ENCODE measurements around the gene P2RX6.
A peak's percentile ranks its signal among the peaks of the same experiment; 100 is the strongest.
"Not testable (repeated sequence)": the region's sequence is repeated elsewhere in the genome, so short reads cannot be mapped to it uniquely, and the experiment has no call there.

Gene P2RX6

GRCh38 chr22:20995329-20996030, 19.5 kb upstream of the P2RX6 start:
- DNase-seq, result no peak

DNA sequence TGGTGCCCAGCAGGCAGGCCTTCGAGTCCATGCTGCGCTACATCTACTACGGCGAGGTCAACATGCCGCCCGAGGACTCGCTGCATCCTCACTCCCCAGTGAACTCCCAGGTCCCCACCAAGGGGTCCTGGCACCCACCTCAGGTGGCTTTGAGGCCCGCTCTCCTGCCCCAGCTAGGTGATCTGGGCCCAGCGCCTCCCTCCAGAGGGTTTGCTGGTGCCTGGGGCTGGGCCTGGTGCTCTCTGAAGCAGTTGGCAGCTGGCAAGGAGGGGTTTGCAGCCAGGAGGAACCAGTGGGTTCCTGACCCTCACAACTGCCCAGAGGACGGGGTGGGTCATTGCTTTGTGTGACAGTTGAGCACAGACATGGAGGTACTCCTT, 18.9 kb upstream of the P2RX6 start:
- DNase-seq, result no peak

- DNase-seq, result no peak
Observed at GRCh38 chr22:20996598-20997535, 18.1 kb upstream of the P2RX6 start.

DNA sequence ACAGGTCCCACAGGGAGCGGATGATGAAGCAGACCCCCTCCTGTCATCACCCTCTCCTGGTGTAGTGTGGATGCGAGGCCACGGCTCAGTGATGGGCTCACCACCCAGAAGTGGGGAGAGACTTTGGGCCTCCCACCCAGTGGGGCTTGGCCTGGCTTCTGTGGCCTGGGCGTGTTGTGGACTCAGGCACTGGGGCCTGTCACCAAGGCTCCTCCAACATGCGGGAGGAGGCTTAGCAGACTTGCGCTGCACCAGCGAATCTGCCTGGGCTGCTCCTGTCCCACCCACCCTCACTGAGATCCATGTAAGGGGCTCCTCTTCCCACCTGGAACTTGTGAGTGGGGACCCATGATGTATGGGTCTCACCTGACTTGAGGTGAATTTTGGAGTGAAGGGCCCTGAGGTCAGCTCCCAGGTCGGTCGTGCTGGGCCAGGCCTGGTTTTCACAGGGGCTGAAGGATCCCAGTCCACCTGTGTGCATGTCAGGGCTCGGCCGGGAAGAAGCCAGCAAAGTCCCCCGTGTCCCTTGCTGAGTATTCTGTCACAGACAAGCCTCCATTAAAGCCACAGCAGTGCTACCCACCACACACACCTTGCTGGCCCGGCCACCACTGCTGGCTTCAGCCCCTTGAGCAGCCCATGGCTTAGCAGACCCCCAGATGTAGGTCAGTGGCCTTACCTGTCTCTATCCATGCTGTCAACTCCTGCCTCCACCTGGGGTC, 17.3 kb upstream of the P2RX6 start:
- DNase-seq, result no peak

DNA sequence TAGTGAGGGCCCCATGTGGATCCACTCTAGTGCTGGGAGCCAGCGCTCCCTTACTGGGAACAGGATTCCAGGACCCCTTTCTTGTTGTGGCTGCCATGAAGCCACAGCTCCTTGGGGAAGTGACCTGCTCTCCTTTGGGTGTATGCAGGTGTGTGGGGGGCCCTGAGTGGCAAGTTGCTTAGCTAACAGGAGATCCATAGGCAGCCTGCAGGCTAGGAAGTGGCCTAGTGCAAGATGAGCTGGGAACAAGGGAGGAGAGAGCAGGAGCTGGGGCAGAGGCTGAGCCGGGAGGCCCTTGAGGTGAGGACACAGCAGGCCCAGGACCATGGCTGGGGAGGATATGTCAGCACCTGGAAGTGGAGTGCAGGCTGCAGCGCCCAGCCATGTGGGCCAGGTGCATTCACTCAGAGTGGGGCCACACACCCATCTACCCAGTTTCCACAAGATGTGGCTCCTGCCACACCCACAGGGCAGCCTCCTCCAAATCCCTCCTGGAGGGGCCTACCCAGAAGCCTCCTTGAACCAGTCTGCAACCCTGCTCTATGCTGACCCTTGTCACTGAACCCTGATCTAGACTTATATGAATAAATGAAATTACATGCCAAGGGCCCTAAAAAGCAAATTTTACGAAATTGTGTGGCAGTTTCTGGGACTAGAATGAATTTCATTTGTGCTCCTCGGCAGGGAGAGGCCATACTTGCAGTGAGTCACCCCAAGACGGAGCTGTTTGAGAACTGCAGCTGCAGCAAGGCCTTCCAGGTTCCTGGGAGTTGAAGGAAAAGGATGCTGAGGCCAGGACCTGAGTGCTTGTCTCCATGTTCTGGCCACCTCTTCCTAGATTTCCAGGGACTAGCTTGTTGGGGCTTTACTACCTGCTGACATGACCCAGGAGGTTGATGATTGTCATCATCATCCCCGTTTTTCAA, 16.3 kb upstream of the P2RX6 start:
- no peak for DNase-seq

GRCh38 chr22:20999350-21000206, 15.4 kb upstream of the P2RX6 start:
- DNase-seq, result no peak

GRCh38 chr22:21000207-21000986, 14.6 kb upstream of the P2RX6 start:
- DNase-seq, result no peak

- DNase-seq, result no peak
Observed at GRCh38 chr22:21000987-21001600, 13.9 kb upstream of the P2RX6 start.

DNA sequence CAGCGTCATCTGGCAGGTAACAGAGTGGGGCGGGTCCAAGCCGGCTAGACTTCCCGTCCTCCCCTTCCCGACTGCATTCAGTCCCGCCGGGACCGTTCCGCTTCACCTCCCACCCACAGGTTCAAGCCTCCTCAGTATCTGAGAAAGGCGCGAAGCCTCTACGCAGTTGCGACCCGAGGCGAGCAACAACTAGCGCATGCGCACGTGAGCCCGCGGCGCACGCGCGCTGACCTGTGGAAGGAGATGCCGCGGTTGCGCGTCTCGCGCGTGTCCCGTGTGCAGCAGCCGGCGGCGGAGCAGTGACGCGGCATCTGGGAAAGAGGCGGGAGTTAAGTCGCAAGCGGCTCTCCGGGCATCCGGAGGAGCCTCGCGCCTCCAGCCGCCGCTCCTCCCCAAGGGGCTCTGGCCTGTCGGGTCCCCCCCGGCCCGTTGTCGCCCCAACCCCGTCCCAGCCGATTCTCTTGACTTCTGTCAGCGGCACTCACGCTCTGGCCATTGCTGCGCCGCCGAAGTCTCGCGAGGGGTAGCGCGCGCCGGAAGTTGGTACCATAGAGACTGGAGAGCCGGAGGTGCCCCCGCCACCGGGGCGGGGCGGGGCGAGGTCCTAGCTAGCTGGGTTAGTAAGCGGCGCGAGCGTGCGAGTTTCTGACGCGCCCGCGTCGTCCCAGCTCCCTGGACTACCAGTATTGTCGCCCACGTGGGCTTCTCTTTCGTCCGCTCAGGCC, 13.2 kb upstream of the P2RX6 start, which contains the start of gene THAP7:
Gene THAP7, minus strand, starts transcription at position 518 of the 725 bp plus-strand sequence. Its CDS starts 207 bp downstream, at position 311.
- peak; percentile 95 for DNase-seq

GRCh38 chr22:21003782-21004181, 11.2 kb upstream of the P2RX6 start:
- DNase-seq, result no peak

GRCh38 chr22:21009208-21009607, 5.8 kb upstream of the P2RX6 start:
- DNase-seq, result not testable (repeated sequence)

DNA sequence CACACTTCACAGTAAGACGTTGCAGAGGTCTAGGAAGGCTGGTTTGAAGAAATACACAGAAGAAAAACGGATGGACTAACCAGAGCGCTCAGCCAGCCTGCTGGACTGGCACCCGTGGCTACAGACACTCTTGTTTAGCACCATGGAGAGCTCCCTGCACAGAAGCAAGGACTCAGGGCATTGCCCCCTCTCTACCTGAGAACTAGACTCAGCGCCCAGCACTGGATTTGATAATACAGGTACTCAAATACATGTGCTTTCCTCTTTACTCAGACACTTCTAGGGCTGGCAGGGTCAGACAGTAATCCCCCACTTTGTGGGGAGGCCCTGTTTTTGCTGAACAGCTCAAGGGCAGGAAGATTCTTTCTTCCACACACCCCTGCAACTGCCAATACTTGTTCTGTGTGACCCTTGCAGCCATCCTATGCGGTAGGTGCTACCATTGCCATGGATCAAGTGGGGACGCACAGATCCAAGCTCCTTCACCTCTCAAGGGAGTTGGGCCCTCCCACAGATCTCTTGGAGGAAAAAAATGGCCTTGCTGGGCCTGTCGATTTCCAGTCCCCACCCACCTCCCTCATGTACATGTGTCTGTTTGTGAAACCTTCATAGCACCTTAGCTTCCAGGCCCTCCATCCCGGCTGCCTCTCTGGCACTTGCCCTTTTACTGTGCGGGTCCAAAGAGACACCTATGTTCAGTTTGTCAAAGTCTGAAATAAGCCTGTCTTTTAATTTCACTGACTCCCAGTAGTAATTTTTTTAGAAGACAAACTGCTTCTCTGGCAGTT, 5.1 kb upstream of the P2RX6 start:
- DNase-seq, result no peak

GRCh38 chr22:21010426-21011113, 4.4 kb upstream of the P2RX6 start:
- DNase-seq, result no peak

GRCh38 chr22:21012446-21013407, 2.2 kb upstream of the P2RX6 start:
- no peak for DNase-seq

DNA sequence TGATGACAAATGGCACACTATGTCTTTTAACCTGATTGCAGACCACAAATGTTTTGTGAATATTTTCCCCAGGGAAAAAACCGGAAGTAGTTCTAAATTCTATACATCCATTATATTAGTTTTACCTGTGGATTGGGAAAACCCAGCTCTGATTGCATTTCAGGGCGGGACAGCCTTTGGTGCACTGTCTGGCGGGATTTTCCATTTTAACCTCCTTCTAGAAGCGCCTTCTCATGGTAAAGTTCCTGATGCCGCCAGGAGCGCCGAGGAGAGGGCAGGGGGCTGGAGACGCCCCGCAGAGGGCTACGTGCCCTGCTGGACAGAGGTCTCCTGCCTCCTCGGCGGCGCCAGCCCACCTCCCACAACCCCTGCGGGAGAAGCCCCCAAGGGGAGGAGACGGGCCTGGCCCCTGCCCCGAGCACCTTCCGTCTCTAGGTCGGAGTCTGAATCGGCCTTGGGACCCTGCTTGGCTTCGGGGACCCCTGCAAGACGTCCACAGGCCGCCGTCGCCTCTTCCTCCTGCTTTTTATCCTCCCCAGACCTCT, 1.2 kb upstream of the P2RX6 start:
- no peak for DNase-seq

GRCh38 chr22:21014202-21014725, 701 bp upstream of the P2RX6 start:
- peak; percentile 75 for DNase-seq

Measured in activated effector memory CD4-positive, alpha-beta T cell treated with Interleukin-2 at 50 U/mL for 16 hours (primary cell).